ENCODE data around the gene HLA-C.
"Not testable (repeated sequence)": the region's sequence is repeated elsewhere in the genome, so short reads cannot be mapped to it uniquely, and the experiment has no call there.

HLA-C gene

DNA sequence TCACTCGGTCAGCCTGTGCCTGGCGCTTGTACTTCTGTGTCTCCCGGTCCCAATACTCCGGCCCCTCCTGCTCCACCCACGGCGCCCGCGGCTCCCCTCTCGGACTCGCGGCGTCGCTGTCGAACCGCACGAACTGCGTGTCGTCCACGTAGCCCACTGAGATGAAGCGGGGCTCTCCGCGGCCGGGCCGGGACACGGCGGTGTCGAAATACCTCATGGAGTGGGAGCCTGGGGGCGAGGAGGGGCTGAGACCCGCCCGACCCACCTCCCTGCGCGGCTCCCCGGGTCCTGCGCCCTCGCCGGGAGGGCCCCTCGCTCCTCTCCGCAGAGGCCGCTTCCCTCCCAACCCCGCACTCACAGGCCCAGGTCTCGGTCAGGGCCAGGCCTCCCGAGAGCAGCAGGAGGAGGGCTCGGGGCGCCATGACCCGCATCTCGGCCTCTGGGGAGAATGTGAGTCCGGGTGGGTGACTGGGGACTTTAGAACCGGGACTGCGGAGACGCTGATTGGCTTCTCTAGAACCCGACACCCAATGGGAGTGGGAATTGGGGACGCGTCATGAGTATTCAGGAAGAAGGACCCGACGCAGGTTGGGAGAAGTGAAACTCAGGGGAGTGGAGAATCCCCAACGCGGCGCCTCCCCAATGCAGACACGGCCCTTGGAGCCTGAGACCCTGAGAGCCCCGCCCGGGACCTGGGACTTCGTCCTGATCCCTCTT is at the start of gene HLA-C:
HLA-C (minus strand) TSS at position 452 of the 717 bp plus-strand sequence; CDS start at position 431, 21 bp downstream.
- peak; percentile 90 for DNase-seq

GRCh38 chr6:31321005-31321707 is 49.3 kb upstream of the HLA-C start:
- no peak for DNase-seq

DNA sequence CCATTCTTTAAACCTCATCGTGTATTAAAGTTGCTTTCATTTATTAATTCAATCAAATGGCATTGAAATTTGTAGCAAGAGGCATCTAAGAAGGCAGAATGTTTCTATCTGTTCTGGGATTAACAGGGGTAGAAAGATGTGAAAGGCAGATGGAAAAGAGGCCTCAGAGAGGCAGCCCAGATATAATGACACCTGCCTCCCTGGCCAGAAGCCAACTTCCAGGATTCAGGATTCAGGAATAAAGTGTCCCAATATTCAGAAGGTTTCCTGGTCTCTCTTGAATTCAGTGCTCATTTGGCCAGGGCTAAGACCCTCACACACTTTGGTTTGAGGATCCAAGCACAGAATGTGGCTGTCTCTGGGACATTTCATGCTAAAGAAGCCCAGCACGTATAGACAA is 45.1 kb upstream of the HLA-C start:
- DNase-seq, result no peak

GRCh38 chr6:31309641-31310040 is 37.7 kb upstream of the HLA-C start:
- DNase-seq, result no peak

GRCh38 chr6:31308845-31309175 is 36.9 kb upstream of the HLA-C start:
- no peak for DNase-seq

DNA sequence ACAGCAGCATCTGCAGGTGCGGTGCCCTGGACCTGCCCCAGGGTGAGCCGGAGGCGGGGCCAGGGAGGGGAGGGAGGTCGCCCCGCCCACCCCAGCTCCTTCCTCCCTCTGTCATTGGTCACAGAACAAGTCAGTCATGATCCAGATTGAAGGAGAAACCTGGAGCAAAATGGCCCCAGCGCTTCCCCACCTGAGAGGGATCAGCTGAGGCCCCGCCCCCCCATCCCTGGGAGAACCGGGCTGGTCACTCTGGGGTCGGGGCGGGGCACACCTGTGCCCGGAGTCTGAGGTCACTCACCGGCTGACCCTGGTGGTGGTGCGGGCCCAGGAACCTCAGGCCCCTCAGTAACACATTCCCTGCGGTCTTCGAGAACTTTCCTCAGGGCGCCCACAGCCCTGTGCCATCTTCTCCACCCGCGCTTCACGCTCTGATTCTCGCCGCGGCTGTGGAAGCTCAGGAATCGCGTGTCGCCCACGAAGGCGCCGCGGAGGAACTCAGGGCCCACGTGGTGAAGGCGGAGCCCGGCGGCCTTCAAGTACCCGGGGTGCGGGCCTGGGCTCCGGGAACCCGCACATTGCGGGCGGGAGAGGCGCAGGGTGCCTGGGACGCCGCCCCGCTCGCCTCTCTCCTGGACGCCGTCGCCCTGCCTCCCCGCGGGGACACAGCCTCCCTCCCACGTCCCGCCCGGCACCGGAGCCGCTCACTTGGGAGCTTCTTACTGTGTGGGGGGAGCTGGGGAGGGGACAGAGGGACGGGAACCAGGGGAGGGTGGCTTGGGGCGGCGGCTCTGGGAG is 36.4 kb upstream of the HLA-C start:
- no peak for DNase-seq

- DNase-seq, result no peak
Measured at GRCh38 chr6:31307669-31308049, 35.8 kb upstream of the HLA-C start.

- DNase-seq, result no peak
Measured at GRCh38 chr6:31305703-31306219, 33.9 kb upstream of the HLA-C start.

GRCh38 chr6:31304683-31305082 is 32.8 kb upstream of the HLA-C start:
- DNase-seq, result no peak

DNA sequence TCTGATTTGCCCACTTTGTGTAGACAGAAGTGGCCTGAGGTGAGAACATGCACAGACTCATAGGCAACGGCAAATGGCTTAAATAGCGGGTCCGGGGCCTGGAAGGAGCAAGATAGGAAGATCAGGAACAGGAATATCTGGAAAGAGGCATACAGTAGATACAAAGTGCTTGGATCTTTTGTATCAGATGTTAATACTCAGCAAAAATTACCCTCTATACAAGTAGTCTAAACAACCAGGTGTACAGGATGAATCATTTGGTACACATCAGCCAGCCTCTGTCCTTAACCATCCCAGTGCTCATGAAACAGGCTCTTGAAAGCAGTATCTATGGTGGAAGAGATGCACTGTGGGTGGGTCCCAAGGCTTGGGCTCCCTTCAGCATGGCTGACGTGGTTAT is 28.9 kb upstream of the HLA-C start:
- no peak for DNase-seq

GRCh38 chr6:31299947-31300346 is 28.1 kb upstream of the HLA-C start:
- no peak for DNase-seq

DNA sequence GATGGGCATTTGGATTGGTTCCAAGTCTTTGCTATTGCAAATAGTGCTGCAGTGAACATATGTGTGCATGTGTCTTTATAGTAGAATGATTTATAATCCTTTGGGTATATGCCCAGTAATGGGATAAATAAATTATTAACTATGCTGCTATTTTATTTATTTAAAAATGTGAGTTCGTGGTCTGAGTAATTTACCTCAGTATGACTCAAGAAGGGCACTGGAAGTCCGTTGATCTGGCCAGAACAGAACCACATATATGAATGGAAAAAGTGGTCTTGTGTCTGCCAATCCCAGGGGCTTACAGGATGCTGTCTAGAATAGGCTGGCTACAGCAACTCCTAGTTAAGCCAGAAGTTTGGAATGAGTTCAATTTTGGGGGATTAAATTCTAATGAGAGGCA is 27.6 kb upstream of the HLA-C start:
- DNase-seq, result peak; percentile 17

- DNase-seq, result no peak
Measured at GRCh38 chr6:31294056-31294455, 22.2 kb upstream of the HLA-C start.

DNA sequence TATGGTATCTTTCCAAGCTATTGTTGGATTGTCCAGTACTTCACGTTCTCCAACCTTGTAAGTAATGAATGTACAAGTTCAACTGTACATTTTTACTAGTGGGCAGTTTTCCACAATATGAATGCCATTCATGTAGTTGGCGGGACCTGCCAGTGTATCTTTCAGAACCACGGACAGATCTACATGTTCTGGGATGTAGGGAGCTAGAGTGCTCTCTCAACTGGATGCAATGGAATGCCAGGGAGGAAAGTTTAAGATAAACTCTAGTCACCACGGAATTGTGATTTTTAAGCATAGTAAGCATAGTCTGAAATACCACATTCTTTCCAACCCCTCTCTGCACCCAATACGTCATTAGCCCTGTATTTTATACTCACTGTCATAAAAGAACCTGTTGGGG is 21.5 kb upstream of the HLA-C start:
- no peak for DNase-seq

DNA sequence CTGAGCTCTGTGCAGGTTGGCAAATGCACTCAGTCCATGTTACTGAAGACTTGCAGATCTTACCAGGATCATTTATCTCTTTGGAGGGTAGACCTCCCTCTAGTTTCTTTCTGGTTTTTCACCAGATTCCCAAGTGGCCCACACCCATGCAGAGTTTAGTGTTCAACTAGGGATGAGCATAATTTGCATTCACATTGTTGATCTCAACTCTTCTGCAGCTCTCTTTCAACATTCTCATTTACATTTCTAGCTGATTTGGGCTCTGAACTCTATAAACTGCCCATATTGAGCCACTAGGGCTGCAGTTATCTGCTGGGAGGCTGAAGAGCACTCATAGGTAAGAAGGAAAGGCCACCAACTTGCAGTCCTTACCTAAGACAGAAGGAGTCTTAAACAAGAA is 17.9 kb upstream of the HLA-C start:
- DNase-seq, result no peak

DNA sequence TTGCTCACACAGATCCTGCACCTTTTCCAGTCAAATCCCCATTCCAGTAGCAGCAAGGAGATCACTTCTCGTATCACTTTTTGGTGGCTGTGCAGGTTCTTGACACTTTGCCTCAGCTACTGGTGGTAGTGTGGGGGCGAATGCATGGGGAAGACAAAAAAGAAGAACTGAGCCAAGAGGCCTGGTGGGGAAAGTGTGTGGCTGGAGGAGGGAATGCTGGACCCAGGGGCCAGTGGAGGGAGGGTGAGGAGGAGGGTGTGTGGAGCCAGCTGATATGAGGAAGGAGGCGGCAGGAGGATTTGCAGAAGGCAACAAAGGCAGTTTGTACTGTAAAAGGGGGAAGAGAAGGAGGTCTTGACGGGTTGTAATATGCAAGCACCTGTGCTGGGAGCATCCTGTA is 15.7 kb upstream of the HLA-C start:
- DNase-seq, result no peak

GRCh38 chr6:31285982-31286381 is 14.1 kb upstream of the HLA-C start:
- DNase-seq, result no peak

DNA sequence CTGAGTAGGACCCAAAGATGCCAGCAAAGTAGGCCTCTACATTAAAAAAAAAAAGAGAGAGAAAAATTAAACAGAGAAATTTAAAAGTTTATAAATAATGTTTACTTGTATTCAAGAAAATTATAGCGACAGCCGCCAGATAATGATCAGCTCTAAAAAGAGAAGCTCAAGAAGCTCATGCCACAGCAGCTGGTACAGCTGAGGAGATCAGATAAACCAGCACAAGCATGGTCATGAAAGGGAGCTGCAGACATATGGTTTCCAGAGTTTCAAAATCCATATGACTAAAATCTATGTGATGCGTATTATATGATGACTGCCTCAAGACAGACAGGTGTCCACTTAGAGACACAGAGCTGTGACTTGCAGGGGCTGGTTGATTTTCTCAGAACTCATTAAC is 13.6 kb upstream of the HLA-C start:
- DNase-seq, result no peak

- not testable (repeated sequence) for DNase-seq
Measured at GRCh38 chr6:31279647-31280046, 7.8 kb upstream of the HLA-C start.

DNA sequence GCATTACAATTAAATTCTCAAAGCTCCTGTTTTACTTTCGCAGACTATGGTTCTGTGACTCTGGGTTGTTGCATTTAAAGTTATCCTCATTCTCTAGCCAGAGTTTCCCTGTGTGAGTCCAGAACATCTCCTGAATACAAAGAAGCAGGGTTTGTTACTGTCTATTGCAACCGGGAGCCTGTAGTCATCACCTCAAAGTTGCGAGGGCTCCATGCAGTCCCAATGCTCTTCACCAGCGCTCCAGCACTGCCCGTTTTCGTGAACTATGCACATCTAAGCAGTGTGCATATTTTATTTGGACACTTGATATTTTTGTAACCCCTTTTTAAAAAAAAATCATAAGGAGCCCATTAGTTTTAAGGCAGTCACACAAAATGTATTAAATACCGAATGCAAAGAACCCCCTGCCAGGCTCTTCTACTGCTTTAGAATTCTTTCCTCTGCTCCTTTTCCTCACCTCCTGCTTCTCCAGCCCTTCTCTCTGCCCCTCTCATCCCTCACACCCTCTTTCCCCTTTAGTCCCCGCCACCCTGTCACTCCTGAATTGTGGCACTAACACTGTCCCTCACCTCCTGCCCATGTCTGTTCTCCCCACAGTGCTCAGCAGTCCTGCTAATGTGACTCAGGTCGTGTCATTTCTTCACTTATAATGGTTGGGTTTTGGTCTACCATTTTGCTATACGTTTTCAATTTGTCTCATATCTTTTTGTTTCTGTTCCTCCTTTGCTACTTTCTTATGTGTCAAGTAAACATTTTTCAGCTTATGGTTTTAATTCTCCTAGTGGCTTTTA is 1.1 kb upstream of the HLA-C start:
- no peak for DNase-seq

- peak; percentile 1 for DNase-seq
Measured at GRCh38 chr6:31272436-31272835, 544 bp upstream of the HLA-C start.

- DNase-seq, result peak; percentile 12
Measured at GRCh38 chr6:31270788-31271640, 878 bp downstream of the HLA-C start.

Data from HCEC 1CT (cell line).